IPS-15b (cell line): ENCODE measurements around the gene PCCA.

Experiments used
- H3K27me3 ChIP-seq: one replicate; pipeline ENCODE4 v1.6.1; 2013; ENCODE audit warnings: low read length; ENCODE audit not compliant: control insufficient read depth, insufficient read depth
- H3K36me3 ChIP-seq: one replicate; pipeline ENCODE4 v1.6.1; 2013; ENCODE audit warnings: low read length; ENCODE audit not compliant: control insufficient read depth, insufficient read depth
- H3K4me1 ChIP-seq: one replicate; pipeline ENCODE4 v1.6.1; 2013; ENCODE audit warnings: mild to moderate bottlenecking, low read length; ENCODE audit not compliant: control insufficient read depth, insufficient read depth
- H3K4me3 ChIP-seq: one replicate; pipeline ENCODE4 v1.5.1; 2013; ENCODE audit warnings: low read depth, low read length
- H3K9ac ChIP-seq: one replicate; pipeline ENCODE4 v1.6.1; 2013; ENCODE audit warnings: low read depth, mild to moderate bottlenecking, low read length
- H3K9me3 ChIP-seq: one replicate; pipeline ENCODE4 v1.6.1; 2013; ENCODE audit warnings: mild to moderate bottlenecking, low read length; ENCODE audit not compliant: control insufficient read depth, insufficient read depth

PCCA gene

GRCh38 chr13:100511466-100511865 lies 422.6 kb downstream of the PCCA start:
- H3K4me3 ChIP-seq: no peak overlapping the region
- no peaks in the 10 kb centered on the region for H3K27me3 ChIP-seq
- peak overlapping the region; percentile 27 for H3K9ac ChIP-seq
- H3K36me3 ChIP-seq: no peaks in the 10 kb centered on the region
- peaks cover 45% of the 10 kb centered on the region for H3K4me1 ChIP-seq
- H3K9me3 ChIP-seq: no peaks in the 10 kb centered on the region

GRCh38 chr13:100512422-100512821 lies 423.5 kb downstream of the PCCA start:
- H3K27me3 ChIP-seq: no peaks in the 10 kb centered on the region
- H3K4me1 ChIP-seq: peaks cover 45% of the 10 kb centered on the region
- H3K9ac ChIP-seq: no peak overlapping the region
- no peaks in the 10 kb centered on the region for H3K36me3 ChIP-seq
- H3K4me3 ChIP-seq: no peak overlapping the region
- H3K9me3 ChIP-seq: no peaks in the 10 kb centered on the region

DNA sequence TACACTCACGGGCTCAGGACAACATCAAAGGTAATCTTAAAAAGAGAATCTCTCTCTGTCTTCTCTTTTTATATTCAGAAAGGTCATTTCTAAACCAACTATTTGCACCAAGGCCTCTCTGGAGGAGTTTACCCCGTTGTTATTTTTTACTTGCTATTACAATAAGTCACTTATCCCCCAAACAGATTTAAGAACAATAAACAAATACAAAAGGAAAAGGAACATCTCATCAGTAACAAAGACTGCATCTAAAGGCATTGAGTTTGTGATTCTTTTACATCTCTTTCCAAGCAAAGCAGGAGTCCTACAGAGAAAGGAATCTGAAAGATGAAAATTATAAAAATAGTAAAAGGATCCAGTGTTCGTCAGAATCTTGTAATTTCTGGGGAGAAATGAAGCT lies 424.3 kb downstream of the PCCA start:
- Histone ChIP-seq H3K36me3 (no peaks in the 10 kb centered on the region), H3K9ac (no peak overlapping the region), H3K9me3 (no peaks in the 10 kb centered on the region), H3K27me3 (no peaks in the 10 kb centered on the region), H3K4me3 (no peak overlapping the region), H3K4me1 (peaks cover 44% of the 10 kb centered on the region)

DNA sequence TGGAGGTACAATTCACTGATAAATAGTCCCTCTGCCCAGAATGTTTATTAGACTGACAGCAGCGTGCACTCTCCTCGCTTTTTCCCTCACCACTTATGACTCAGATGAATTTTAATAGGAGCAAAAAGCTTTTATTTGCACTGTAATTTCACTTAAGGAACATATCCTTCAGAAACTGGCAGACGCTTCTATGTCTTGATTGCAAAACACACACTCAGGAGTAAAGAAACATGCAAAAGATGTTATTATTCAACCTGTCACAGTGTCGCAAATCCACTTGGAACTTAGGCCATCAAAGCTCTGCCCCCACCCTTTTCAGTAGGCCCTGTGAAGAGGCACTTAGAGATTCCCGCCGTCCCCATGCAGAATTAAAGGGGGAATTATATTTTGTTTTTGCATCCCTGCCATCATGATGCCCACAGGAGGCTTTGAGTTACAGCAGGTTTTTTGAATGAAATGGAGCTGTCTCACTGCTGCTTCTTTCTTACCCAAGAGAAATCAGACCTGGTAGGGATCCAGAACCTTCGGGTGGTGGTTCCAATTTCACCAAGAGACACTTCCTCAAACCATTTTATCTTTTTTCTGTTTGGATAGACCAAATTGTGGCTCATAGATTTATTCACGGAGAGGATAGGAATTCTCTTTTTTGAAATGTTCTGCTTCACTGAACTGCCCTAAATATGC lies 425.2 kb downstream of the PCCA start:
- no peak overlapping the region for H3K9ac ChIP-seq
- no peaks in the 10 kb centered on the region for H3K27me3 ChIP-seq
- H3K4me3 ChIP-seq: no peak overlapping the region
- H3K36me3 ChIP-seq: no peaks in the 10 kb centered on the region
- peaks cover 40% of the 10 kb centered on the region for H3K4me1 ChIP-seq
- no peaks in the 10 kb centered on the region for H3K9me3 ChIP-seq

DNA sequence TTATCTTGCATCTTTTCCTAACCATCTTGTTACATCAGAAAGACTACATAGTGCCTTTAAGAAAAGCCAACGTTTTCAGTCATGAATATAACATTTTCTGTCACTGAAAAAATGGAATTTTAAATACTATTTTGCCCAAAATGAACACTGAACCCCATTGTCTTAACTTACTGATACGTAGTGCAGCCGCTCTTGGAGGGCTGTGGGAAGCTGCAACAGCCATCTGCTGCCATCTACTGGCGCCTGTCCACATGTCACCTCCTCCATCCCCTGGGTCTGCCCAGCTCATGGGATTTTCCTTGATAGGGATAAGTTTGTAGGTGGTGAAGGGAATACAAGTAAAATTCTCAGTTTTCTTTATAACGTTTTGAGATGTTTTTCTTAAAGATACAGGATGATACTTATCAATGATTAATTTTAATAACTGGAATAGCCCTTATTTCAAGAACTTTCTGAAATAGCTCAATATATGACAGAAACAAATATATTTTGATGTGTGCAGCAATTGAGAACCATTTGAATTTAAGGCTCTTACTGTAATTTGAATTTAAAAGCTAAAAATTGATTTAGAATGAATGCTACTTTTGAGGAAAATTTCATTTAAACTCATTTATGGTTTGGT lies 426.0 kb downstream of the PCCA start:
- Histone ChIP-seq H3K9ac (no peak overlapping the region), H3K4me1 (peaks cover 33% of the 10 kb centered on the region), H3K9me3 (no peaks in the 10 kb centered on the region), H3K27me3 (no peaks in the 10 kb centered on the region), H3K4me3 (no peak overlapping the region), H3K36me3 (no peaks in the 10 kb centered on the region)

DNA sequence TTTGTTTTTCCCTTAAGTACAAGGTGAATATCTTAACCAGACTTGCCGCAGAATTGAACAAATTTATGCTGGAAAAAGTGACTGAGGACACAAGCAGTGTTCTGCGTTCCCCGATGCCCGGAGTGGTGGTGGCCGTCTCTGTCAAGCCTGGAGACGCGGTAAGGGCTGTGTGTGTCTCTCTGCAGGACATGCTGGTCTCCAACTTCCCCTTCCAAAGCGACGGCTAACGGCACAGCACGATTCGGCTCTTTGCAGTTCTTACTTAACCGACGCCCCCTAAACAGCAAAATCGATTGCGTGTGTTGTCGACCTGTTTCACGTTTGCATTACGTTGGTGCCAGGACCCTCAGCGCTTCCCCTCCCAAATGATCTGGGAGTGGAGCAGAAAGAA lies 426.5 kb downstream of the PCCA start:
- Histone ChIP-seq H3K4me1 (peaks cover 32% of the 10 kb centered on the region), H3K36me3 (no peaks in the 10 kb centered on the region), H3K4me3 (no peak overlapping the region), H3K27me3 (no peaks in the 10 kb centered on the region), H3K9ac (peak overlapping the region; percentile 56), H3K9me3 (no peaks in the 10 kb centered on the region)

DNA sequence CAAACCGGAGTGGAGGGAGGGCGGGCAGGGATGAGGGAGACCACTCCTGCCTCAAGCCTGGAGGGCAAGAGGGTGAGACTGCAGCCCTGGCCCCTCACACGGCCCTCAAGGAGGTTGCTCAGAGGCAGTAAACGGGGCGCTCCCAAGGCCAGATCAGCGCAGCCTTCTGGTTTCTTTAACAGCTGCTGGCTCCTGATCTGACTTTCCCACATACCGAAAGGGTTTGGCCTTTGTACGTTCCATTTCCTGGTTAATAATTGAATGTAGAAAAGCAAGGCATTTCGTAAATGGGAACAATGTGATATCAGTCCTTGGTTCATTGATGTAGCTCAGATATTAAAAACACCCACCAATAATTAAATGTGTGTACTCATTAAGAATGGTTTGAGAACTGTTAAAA lies 428.2 kb downstream of the PCCA start:
- peaks cover 26% of the 10 kb centered on the region for H3K4me1 ChIP-seq
- no peaks in the 10 kb centered on the region for H3K27me3 ChIP-seq
- H3K36me3 ChIP-seq: no peaks in the 10 kb centered on the region
- H3K9me3 ChIP-seq: no peaks in the 10 kb centered on the region
- H3K4me3 ChIP-seq: no peak overlapping the region
- peak overlapping the region; percentile 24 for H3K9ac ChIP-seq

GRCh38 chr13:100517728-100518127 lies 428.8 kb downstream of the PCCA start:
- Histone ChIP-seq H3K4me3 (no peak overlapping the region), H3K36me3 (no peaks in the 10 kb centered on the region), H3K9me3 (no peaks in the 10 kb centered on the region), H3K27me3 (no peaks in the 10 kb centered on the region), H3K9ac (no peak overlapping the region), H3K4me1 (peaks cover 26% of the 10 kb centered on the region)

- Histone ChIP-seq H3K27me3 (no peaks in the 10 kb centered on the region), H3K4me3 (no peak overlapping the region)
Measured at GRCh38 chr13:100518394-100519062, 429.6 kb downstream of the PCCA start.

GRCh38 chr13:100519626-100520025 lies 430.7 kb downstream of the PCCA start:
- Histone ChIP-seq H3K4me3 (no peak overlapping the region), H3K4me1 (peaks cover 15% of the 10 kb centered on the region), H3K9me3 (no peaks in the 10 kb centered on the region), H3K9ac (no peak overlapping the region), H3K36me3 (no peaks in the 10 kb centered on the region), H3K27me3 (no peaks in the 10 kb centered on the region)

More at GRCh38 chr13:100518394-100519062, 429.6 kb downstream of the PCCA start:
- Histone ChIP-seq H3K36me3 (no peaks in the 10 kb centered on the region), H3K9me3 (no peaks in the 10 kb centered on the region), H3K9ac (no peak overlapping the region), H3K4me1 (peaks cover 23% of the 10 kb centered on the region)

DNA sequence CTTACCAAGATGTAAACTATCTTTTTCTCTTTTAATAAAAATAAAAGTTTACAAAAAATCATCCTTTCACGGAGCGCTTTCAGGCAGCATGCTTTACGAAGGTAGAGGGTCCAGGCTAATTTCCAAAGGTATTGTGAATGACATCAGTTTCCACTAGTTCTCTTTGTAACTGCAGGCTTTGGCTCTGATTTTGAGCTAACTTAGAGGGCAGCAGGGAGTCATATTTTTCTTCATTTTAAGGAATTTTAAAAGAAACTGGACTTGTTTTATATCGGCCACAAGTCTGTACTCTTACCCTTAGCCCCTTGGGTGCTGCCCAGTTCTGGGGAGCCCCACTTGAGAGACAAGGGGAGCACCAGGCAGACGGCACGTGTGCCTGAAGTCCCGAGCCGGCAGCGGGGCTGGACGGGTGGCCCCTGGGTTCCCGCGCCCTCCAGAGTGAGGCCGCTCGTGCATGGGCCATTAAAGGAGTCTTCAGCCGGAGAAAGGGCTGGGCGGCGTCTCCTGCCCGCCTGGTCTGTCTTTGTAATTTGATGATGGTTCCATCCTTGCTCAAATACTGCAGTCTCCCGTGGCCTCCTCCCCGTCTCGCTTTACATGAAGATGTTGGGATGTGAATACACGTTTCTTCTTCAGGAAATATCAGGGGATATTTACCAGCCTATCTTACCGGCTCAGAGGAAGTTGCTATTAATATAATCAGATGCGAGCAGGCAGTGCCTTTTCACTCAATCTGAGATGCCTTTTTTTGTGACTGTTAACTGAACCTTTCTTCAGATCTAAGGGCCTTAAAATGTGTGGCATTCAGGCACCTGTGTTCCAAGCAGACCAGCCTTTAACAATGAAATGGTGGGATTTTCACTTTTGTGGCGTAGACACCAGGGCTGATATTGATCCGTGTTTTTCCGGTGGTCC lies 432.3 kb downstream of the PCCA start:
- Histone ChIP-seq H3K4me1 (peaks cover 17% of the 10 kb centered on the region), H3K9ac (no peak overlapping the region), H3K27me3 (no peaks in the 10 kb centered on the region), H3K4me3 (no peak overlapping the region), H3K36me3 (no peaks in the 10 kb centered on the region), H3K9me3 (no peaks in the 10 kb centered on the region)
